H1 (cell line): ENCODE measurements around the gene CGB5. TPM values are rescaled to one million over a fixed set of nuclear protein-coding genes. Genes with fewer than 3 reads are reported as not detected.

Experiments
- JUN ChIP-seq: IDR thresholded peaks from 2 replicates; pipeline ENCODE4 v1.6.1; 2011; ENCODE audit warnings: low read depth, mild to moderate bottlenecking, improper control_type of control experiment, low read length
- POU5F1 ChIP-seq: IDR thresholded peaks from 2 replicates; pipeline ENCODE4 v1.6.1; 2011; ENCODE audit warnings: low read depth, mild to moderate bottlenecking, low read length, moderate library complexity
- polyA plus RNA-seq, 7 experiments: library from polyadenylated mRNA; depleted of rRNA in 3 of 7; stranded (reverse) in 5 of 7; unstranded in 2 of 7; fragments of >200 nt in 5 of 7; fragments of 200-250 nt in 2 of 7; gene quantifications; 1 replicate in 5 of 7; 2 replicates in 1 of 7; 4 replicates in 1 of 7; pipeline versions ENCODE4 v1.2.1 to v1.2.3, GENCODE V29; 2011 to 2013; ENCODE audit warnings: missing spikeins in 2 of 7, mixed read lengths in 2 of 7
- total RNA-seq: library from RNA; stranded (reverse); fragmentation: NEBNext Ultra II Directional; extraction: Animal tissue kit (Norgen Biotek cat#: 25700); gene quantifications from 2 replicates; pipeline ENCODE4 v1.2.1, GENCODE V29; 2021

The CGB5 gene
- total and polyA plus RNA-seq, 2 of the 8 experiments (the other 6 are each of a cell fraction or from before 2014, with no cell fraction given), result 0.63 to 0.68 TPM

GRCh38 chr19:48994035-48994386 lies 49.6 kb upstream of the CGB5 start (continued):
- TF ChIP-seq JUN, result no peak
- TF ChIP-seq POU5F1, result no peak
